Measurements from ENCODE around the gene VPS50.

DNA sequence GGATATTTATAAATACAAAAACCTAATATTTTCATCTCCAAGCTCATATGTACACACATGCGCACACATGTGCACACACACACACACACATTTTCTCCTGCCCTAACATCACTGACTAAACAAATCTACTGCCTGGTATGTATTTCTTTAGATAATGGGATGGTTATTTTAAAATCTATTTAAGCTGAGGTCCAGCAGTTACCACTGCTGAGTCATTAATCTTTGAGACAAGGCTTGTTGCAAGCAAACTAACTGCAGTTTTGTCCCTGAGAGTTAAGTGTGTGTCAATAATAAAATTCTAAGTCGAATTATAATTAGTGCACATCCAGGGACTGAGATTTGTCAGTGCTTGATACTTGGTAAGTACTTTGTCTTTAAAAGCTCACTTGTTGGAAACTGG is 135.1 kb downstream of the VPS50 start:
- TF ChIP-seq, protein P1, sequence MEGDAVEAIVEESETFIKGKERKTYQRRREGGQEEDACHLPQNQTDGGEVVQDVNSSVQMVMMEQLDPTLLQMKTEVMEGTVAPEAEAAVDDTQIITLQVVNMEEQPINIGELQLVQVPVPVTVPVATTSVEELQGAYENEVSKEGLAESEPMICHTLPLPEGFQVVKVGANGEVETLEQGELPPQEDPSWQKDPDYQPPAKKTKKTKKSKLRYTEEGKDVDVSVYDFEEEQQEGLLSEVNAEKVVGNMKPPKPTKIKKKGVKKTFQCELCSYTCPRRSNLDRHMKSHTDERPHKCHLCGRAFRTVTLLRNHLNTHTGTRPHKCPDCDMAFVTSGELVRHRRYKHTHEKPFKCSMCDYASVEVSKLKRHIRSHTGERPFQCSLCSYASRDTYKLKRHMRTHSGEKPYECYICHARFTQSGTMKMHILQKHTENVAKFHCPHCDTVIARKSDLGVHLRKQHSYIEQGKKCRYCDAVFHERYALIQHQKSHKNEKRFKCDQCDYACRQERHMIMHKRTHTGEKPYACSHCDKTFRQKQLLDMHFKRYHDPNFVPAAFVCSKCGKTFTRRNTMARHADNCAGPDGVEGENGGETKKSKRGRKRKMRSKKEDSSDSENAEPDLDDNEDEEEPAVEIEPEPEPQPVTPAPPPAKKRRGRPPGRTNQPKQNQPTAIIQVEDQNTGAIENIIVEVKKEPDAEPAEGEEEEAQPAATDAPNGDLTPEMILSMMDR (IDR thresholded peaks at IDR 0.05; ENCODE audit: low read length): no peak
- TF ChIP-seq EZH2 (optimal IDR thresholded peaks at IDR 0.05; ENCODE audit: low read depth, low read length) (no peak), EZH2phosphoT487 (IDR thresholded peaks at IDR 0.05; ENCODE audit: low read length) (no peak)

All from MM.1S (cell line).